COLO668 (cell line): ENCODE results near the gene TNRC6C.
"Not testable (repeated sequence)": the region's sequence is repeated elsewhere in the genome, so short reads cannot be mapped to it uniquely, and the experiment has no call there.

Experiments
- DNase-seq: peaks from one replicate; lab custom pipeline; 2025; ENCODE audit not compliant: unreplicated experiment; lab: John Stamatoyannopoulos, UW

TNRC6C gene

GRCh38 chr17:78110363-78111015 is 152.0 kb downstream of the TNRC6C start:
- no peak for DNase-seq

- no peak for DNase-seq
Measured at GRCh38 chr17:78111016-78111726, 152.7 kb downstream of the TNRC6C start.

GRCh38 chr17:78111727-78112517 is 153.4 kb downstream of the TNRC6C start:
- no peak for DNase-seq

DNA sequence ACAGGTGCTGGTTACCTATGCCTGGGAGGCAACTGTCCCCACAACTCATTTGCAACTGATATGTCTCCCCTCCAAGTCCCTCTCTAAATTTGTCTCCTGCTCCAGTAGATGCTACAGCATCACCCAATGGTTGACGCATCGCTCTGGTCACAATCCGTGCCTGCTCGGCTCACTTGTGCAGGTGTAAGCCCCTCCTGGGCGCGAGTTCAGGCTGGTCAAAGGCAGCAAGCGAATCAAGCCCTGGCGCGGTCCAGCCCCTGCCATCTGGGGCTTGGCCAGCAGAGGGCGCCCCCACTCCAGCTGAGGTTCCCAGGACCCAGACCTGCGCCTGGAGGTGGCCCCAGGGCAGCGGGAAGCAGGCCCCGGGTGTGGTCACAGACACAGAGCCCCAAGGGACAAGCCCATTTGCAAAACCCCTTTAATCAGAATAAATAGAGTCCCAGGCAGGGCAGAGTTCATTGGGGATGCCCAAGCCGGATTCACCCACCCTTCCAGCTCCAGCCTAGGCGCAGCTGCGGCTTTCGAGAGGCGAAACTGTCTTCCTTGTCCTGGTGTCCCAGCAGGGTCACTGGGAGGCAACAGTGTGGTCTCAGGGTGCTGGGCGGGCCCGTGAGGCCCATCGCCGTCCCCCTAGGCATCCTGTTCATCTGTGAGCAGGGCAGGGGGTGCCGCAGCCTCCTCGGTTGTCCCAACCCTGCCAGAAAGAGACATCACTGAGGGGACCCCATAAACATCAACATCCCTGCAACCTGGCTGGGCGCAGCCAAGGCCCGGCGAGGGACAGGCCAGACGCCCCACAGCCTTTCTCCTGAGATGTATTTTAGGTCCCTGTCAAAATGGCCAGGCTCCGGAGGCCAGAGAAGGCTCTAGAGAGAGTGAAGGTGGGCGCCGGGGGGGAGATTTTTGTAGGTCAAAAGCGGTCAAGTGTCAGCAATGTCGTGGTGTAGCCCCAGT is 154.3 kb downstream of the TNRC6C start:
- peak; percentile 57 for DNase-seq

DNA sequence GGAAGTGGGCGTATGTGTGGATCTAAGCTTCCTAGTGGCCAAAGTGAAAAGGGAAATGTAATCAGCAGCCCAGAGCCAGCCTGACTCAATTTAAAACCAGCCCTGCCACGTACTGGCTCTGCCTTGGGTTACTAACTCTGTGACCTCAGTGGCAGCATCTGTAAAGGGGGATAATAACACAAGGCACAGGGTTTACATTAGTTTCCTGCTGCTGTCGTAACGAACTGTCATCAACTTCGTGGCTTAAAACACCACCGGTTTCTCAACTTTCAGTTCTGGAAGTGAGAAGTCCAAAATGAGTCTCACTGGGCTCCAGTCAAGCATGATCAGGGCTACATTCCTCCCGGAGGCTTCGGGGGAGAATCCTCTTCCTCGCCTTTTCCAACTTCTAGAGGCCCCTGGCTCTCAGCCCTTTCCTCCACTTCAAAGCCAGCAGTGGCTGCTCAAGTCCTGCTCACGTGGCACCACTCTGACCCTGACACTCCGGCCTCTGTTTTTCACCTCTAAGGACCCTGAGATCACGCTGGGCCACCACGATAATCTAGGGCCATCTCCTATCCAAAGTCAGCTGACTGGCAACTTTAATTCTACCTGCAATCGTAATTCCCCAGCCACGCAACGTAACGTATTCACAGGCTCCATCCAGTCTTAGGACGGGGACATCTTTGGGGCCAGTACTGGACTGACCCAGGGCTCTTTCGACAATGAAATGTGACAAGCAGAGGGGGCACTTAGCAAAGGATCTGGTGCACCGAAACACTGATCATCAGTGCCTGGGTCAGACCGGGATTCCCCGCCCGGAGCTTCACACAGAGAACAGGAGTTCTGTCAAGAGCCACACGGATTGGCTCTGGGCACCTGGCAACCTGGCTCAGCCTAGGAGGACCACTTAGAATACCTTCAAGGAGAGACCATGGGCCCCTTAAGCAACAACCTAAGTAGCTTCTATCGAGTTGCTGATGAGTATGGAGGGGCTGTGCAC is 155.6 kb downstream of the TNRC6C start:
- DNase-seq, result no peak

DNA sequence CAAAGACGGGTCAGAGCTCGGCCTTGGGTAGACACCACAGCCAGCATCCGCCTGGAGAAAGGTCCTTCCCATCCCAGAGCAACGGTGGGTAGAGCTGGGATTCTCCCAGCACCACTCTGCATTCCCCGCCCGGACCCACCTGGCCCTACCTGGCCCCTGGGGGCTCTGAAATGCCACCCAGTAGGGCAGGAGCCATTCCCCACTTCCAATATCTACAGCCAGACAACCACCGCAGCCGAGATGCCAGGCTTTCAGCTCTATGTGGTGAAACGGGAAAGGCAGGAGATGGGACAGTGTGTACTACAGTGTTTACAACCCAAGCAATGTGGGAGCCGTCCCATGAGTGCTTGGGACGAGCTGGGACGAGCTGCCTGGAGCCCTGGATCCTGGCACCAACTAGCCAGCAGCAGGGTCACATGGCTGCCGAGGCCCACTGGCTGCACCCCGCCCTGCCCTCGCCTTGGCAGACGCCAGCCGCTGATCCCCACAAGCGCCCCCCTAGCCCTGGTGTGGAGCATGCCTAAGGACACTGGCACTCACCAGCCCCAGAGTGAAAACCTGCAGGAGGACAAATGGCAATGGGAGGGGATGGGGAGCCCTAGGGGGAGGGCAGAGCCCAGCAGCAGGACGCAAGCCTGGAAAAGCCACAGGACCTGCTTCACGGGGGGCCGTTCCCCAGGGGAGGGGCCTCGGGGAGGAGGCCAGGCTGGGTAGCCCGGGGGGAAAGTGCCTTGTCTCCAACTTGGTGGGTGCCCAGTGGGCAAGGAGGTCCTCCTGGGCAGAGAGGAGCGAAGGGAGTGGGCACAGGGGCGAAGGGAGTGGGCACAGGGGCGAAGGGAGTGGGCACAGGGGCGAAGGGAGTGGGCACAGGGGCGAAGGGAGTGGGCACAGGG is 156.6 kb downstream of the TNRC6C start:
- DNase-seq, result no peak

GRCh38 chr17:78115803-78116202 is 157.3 kb downstream of the TNRC6C start:
- not testable (repeated sequence) for DNase-seq

- DNase-seq, result no peak
Measured at GRCh38 chr17:78116411-78116810, 157.9 kb downstream of the TNRC6C start.

DNA sequence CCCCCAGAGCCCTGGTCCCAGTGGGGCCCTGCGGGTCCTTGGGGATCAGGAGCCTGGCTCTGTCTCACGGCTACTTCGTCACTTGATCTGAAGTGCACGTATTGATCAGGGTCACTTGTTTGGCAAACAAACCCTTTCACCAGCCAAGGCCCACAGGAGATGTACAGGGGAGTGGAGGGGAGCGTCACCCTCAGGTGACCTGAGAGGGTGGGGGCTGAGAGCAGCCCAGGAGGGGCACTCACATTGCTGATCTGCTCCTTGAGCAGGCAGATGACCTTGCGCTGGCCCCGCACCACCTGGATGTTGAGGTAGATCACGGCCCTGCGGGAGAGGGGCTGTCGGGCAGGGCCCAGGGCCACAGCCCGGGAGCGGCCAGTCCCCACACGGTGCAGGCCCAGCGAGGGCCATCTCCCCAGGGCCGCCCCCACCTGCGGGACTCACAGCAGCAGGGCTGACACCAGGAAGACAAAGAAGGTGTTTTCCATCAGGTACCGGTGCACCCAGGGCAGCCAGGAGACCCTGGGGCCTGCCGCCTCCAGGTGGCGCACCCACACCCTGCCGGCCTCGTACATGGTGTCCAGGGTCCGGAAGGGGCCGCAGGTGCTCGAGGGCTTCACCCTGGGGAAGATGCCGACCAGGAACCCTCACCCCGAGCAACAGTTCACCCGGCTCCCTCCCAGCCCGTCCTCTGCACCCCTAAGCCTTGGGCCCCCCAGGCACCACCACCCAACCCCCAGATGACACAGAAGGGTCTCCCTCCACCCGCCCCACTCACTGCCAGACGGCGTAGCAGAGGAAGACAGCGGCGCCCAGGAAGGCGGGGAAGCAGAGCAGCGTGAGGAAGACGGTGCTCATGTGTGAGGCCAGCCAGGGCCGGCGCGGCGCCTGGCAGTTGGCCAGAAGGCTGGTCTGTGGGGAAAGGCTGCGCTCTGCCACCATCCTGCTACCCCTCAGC is 158.8 kb downstream of the TNRC6C start:
- peak; percentile 72 for DNase-seq

DNA sequence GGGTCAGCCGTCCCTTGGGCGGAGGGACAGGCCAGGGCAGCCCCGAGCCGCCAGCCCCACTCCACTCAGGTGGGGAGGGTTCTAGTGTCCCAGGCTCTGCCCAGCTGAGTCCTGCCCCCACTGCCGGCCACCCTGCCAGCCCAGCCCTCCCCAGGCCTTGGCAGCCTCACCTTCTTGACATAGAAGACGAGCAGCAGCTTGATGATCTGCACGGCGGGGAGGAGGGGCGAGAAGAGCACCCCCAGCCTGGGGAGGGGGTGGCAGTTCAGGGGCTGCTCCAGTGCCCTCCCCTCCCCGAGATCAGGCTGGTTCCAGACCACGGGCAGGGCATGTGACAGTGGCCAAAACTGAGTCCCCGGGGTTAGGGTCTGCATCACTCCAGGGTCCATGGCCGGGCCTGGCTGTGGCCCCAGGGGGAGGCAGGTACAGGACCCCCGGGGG is 160.3 kb downstream of the TNRC6C start:
- no peak for DNase-seq

DNA sequence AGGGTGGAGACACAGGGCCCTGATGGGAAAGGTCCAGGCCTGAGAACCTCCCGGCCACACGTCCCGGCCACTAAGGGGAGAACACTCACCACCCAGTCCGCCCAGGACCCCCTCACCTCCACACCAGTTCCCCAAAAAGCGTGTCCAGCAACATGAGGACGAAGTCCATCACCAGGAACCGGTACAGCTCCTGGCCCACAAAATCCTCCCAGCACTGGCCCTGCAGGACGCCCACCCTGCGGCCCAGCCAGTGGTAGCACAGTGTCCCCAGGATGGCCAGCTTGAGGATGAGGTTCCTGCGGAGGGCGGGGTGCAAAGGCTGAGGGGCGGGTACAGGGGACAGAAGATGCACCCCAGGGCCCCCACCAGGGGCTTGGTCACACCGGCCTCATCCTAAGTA is 162.0 kb downstream of the TNRC6C start:
- no peak for DNase-seq

- no peak for DNase-seq
Measured at GRCh38 chr17:78120971-78121800, 162.7 kb downstream of the TNRC6C start.

- DNase-seq, result no peak
Measured at GRCh38 chr17:78121801-78122215, 163.3 kb downstream of the TNRC6C start.

DNA sequence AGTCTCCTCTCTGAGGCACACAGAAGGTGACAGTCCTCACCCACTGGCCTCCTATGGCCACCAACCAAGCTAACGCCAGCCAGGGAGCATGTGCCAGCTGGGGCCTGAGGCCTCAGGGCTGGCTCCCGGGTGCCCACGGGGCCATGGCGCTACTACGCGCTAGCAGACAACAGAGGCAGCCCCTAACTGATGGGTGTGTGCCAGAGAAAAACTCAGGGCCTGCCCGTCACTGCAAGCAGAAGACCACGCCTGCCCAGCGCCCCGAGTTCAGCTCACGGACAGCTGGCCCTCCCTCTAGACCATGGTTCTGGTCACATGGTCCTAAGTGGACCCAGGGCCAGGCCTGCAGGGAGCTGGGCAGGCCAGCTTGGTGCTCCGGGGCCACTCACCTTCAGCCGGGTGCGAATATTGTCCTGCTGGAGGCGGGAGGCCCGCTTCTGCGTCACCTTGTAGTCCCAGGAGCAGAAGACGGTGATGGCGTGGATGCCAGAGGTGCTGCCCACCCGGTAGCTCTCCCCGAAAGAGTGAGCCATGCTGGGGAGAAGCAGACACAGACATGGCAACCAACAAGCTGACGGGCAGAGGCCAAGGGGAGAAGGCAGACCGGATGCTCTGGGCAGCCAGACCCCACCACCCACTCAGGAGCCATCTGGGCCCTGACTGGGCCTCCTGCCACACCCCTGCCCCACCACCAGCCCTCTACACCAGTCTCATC is 163.9 kb downstream of the TNRC6C start:
- DNase-seq, result no peak

DNA sequence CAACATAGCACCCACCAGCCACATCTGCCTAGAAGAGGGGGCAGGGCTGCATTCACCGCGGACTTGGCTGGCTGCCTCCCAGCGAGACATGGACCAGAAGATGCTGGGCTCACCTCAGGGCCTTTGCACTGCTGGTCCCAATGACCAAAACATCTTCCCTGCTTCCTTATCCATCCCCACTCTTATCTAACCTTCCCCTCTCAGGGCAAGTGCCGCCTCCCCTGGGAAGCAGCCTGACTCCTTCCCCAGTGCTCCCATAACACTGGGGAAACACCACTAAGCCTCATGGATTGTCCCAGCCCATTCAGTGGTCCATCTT is 164.4 kb downstream of the TNRC6C start:
- no peak for DNase-seq

DNA sequence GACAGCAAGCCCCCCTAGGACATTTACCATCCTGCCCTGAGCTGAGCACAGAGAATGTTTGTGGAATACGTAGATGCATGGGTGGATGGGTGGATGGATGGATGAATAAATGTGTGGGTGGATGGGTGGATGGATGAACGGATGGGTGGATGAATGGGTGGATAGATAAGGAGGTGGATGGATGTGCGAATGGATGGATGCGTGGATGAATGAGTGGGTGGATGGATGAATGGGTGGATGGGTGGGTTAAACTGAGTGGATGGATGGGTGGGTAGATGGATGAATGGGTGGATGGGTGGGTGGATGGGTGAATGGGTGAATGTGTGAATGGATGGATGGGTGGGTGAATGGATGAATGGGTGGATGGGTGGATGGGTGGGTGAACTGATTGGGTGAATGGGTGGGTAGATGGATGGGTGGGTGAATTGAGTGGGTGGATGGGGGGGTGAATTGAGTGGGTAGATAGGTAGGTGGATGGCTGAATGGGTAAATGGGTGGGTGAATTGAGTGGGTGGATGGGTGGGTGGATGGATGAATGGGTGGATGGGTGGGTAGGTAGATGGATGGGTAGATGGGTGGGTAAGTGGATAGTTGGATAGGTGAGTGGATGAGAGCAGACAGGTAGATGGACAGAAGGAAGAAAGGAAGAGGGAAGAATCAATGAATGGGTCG is 164.9 kb downstream of the TNRC6C start:
- no peak for DNase-seq
